HG03064 (cell line): ENCODE data around the gene SENP3.

ENCODE experiments used
- ATAC-seq: cut with Tn5 transposase; IDR thresholded peaks from one replicate; pipeline ENCODE4 v1.9.1; 2021; ENCODE audit warnings: low read depth; ENCODE audit not compliant: unreplicated experiment

SENP3 gene

DNA sequence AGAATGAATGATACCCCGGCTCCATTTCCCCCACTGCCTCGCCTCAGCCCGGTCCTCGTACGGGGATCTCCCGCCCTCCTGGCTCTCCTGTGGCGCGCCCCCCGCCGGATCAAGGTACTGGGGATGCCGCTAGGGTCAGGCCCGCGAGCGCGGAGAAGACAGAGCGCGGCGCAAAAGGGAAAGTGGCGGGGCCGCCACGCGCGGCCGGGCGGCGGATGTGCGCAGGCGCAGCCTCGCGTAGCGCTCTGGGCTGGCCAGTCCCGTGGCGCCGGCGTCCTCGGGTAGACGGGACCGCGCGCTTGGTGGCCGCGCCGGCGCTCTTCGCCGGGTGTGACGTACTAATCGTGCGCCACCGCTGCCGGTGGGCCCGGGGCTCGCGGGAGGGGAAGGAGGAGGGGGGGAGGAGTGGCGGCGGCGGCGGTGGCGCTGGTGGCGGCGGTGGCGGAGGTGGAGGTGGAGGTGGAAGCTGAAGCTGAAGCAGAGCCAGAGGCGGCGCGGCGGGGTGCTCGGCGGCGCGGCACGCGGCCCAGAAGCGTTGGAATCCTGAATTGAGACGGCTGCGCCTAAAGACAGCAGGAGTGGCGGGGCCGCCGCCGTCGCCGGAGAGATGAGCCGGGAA, at the start of gene SENP3:
TSS of gene SENP3 (plus strand) at position 331 of the 619 bp plus-strand sequence. CDS start 1,158 bp downstream, outside the sequence.
- ATAC-seq: no peak

DNA sequence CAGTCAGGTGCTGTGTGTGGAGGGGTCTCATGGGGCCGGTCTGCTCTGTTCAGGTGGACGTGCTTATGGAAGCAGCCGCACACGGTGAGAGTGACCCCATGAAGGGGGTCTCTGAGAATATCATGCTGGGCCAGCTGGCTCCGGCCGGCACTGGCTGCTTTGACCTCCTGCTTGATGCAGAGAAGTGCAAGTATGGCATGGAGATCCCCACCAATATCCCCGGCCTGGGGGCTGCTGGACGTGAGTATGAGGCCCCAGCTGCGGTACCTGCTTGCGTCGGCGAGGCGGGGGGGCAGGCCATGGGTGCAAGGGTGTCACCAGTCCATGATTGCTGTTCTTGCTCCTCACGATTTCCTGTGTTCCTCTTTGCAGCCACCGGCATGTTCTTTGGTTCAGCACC, 49.6 kb upstream of the SENP3 start:
- no peak for ATAC-seq

DNA sequence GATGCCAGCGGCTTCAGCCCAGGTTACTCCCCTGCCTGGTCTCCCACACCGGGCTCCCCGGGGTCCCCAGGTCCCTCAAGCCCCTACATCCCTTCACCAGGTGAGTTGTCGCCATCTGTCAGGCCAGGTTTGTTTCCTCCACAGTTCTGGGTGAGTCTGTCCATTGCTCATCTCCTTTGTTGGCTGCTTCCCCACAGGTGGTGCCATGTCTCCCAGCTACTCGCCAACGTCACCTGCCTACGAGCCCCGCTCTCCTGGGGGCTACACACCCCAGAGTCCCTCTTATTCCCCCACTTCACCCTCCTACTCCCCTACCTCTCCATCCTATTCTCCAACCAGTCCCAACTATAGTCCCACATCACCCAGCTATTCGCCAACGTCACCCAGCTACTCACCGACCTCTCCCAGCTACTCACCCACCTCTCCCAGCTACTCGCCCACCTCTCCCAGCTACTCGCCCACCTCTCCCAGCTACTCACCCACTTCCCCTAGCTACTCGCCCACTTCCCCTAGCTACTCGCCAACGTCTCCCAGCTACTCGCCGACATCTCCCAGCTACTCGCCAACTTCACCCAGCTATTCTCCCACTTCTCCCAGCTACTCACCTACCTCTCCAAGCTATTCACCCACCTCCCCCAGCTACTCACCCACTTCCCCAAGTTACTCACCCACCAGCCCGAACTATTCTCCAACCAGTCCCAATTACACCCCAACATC, 48.7 kb upstream of the SENP3 start:
- no peak for ATAC-seq

DNA sequence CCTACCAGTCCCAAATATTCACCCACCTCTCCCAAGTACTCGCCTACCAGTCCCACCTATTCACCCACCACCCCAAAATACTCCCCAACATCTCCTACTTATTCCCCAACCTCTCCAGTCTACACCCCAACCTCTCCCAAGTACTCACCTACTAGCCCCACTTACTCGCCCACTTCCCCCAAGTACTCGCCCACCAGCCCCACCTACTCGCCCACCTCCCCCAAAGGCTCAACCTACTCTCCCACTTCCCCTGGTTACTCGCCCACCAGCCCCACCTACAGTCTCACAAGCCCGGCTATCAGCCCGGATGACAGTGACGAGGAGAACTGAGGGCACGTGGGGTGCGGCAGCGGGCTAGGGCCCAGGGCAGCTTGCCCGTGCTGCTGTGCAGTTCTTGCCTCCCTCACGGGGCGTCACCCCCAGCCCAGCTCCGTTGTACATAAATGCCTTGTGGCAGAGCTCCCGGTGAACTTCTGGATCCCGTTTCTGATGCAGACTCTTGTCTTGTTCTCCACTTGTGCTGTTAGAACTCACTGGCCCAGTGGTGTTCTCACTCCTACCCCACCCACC, 47.8 kb upstream of the SENP3 start:
- no peak for ATAC-seq

DNA sequence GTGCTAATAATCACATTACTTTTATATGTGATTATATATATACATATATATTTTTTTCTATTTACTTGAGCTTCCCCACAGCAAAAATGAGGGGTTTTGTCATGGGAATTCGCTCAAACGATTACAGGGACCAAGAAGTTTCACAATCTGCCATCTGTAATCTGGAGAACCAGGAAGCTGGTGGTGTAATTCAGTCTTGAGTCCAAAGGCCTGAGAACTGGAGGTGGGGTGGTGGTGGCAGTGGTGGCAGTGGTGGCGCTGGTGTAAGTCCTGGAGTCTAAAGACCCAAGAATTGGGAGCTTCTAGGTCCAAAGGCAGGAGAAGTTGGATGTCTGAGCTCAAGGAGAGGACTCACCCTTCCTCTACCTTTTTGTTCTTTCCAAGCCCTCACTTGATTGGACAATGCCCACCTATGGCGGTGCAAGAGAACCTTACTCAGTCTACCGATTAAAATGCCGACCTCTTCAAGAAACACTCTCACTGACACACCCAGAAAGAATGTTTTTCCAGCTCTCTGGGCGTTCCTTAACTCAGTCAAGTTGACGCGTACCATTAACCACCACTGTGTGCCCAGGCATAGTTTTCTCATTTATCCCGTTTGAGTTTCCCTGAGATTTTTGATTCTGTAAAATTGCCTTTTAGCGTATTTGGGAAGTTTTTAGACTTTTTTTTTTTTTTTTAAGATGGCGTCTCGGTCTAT, 45.7 kb upstream of the SENP3 start:
- ATAC-seq: no peak

DNA sequence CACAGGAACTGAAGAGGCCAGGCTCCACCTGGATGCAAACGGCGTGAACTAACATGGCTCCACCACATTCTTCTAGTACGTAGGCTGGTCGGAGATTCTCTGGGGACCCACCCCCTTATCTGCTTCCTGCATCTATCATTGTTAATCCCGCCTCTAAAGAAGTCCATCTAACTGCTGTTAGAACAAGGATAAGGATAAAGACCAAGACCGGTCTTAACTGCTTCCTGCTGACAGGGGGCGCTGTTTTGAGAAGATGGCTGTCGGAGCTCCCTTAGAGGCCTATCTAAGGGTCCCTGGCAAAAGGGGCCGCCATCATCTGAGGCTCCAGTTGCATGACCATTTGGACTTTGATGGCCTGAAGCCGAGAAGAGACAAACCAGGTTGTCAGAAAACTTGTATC, 38.7 kb upstream of the SENP3 start:
- no peak for ATAC-seq

DNA sequence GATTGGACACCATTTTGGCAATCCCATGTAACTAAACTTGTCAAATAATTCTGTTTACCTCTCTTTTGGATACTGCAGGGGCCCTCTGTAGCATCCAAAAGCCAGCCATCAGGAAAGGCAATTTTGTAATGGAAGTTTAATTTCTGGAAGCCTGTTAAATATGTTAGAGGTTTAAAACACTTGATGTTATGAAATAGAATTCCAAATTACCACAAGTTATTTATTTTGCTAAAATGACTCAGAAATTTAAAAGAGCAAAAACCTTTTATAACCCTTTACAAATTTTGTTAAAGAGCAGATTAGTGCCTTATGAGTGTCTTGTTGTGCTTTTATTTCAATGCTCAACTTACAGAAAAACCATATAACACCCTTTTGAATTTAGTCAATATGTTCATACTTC, 32.9 kb upstream of the SENP3 start:
- ATAC-seq: no peak

DNA sequence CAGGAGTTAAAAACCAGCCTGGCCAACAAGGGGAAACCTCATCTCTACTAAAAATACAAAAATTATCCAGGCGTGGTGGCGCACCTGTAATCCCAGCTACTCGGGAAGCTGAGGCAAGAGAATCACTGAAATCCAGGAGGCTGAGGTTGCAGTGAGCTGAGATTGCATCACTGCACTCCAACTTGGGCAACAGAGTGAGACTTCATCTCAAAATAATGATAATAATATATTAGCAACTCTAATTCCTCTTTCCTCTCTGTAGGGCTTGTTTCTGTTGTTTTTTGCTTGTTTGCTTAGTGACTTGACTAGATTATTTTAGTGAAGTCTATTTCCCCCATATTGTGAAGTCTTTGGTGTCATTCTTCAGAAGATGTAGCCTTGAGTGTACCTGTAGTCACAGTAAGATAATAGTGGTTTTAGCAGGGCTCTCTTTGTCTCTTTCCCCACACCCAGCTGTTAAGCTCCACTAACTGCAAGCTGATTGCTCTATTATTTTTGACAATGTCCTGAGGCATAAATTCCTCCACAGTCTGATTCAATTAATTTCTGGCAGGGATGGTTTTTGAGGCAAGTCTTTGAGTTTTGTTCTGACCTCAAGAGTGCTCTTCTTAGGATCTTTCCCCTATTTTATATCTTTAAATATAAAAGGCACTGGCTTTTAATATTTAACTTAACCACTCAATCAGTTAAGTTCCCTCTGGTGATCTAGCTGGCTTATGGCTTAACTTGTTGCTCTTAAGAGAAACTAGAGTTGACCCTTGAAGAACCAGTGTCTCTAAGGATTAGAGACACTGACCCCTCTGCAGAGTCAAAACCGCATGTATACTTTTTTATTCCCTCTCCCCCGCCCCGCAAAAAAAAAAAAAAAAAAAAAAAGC, 31.5 kb upstream of the SENP3 start:
- ATAC-seq: no peak

DNA sequence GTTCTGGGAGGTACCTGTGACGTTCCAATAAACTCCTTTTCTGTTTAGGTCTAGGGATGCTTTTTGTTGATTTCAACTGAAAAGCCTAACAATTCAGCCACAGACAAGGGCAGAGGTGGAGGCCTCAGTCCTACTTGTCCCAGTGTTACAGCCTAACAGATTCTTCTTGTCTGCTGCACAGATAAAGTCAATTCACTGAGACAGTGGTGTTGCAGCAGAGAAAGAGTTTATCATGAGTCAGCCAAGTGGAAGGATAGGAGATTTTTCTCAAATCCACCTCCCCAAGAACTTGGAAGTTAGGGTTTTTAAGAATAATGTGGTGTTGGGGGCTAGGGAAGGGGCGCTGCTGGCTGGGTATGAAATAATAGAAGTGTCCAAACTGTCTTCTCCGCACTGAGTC, 23.7 kb upstream of the SENP3 start:
- ATAC-seq: no peak

DNA sequence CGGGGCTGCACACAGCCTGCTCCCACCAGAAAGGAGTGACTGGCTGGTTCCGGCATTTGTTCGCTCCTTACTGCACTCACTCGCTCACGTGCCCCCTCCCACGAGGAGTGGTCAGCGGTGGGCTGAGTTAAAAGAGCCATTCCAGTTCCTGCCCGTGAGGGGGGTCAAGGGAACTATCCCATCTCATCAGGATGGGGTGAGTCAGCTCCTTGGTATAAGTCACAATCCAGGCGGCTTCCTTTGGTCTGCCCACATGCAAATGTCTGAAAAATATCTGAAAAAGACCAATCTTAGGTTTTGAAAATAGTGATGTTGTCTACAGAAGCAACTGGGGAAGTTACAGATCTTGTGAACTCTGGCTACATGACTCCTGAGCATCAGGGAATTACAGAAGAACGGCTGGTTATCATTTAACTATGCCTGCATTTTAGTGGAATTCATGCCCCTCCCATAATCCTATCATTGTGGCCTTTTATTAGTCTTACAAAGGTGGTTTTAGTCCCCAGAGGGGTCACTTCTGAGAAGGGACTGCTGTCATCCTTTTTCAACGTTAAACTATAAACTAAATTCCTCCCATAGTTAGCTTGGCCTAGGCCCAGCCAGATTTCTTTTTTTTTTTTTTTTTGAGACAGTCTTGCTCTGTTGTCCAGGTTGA, 22.7 kb upstream of the SENP3 start:
- ATAC-seq: no peak

DNA sequence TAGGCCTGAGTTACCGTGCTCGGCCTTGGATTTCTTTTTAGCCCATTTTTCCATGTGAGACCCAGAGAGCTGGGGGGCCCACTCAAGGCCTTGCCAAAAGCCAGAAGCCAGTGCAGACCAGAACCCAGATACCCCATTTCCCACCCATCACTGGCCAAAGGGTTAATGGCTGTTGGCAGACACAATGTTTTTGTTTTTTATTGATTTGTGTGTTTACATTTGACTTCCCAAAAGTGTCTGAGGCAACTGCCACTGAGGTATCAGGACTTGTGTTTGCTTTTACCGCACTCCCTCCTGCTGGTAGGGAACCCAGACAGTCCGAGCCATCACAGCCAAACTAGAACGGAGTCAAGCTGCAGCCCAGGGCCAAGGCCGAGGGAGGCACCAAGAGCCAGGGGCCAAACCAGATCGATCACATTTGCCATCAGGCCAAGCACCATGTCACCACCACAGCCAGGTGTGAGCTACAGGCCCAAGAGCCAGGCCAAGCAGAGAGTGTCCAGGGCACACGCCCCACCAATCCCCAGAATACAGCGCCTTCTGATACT, 20.6 kb upstream of the SENP3 start:
- ATAC-seq: no peak

DNA sequence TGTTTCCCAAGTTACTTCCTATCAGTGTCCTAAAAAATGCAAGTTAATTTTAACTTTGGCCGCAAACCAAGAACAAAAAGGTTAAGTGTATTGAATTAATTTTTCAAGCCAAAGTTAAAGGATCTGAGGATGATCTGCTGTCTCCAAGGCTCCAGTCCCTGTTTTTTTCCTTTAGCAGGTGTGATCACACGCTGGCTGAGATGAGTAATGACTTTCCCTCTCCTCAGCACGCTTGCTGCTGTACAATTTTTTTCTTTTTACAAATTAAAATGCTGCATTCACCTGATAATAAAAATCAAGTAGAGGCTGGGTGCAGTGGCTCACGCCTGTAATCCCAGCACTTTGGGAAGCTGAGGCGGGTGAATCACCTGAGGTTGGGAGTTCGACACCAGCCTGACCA, 16.8 kb upstream of the SENP3 start:
- no peak for ATAC-seq

DNA sequence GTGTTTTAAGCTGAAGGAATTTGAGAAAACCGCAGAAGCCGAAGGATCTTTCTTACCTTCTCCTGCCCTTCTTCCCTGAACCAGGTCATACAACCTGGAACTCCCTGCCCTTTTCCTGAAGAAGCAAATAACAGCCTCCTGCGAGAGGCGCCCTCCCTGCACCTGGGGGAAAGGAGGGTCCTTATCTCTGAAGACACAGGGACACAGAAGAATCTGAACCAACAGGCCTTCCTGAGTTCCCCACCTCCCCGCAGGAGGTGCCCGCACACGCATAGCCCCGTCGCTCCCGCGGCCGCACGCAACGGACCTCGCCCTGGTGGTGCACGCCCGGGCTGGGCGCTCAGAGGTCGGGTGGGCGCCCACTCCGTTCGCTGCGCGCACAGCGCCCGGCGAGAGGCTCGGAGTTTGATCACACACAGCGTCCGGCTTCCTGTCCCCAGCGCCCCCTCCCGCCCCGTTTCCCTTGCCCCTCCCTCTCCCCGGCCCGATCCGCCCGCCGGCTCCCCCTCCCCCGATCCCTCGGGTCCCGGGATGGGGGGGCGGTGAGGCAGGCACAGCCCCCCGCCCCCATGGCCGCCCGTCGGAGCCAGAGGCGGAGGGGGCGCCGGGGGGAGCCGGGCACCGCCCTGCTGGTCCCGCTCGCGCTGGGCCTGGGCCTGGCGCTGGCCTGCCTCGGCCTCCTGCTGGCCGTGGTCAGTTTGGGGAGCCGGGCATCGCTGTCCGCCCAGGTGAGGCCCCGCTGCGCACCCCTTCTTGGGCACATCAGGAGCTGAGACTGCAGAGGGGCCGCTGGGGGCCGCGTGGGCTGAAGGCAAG, 12.9 kb upstream of the SENP3 start, which contains the start of gene TNFSF12:
TSS of gene TNFSF12 (plus strand) at position 474 of the 816 bp plus-strand sequence. CDS start at position 570, 96 bp downstream.
- no peak for ATAC-seq

DNA sequence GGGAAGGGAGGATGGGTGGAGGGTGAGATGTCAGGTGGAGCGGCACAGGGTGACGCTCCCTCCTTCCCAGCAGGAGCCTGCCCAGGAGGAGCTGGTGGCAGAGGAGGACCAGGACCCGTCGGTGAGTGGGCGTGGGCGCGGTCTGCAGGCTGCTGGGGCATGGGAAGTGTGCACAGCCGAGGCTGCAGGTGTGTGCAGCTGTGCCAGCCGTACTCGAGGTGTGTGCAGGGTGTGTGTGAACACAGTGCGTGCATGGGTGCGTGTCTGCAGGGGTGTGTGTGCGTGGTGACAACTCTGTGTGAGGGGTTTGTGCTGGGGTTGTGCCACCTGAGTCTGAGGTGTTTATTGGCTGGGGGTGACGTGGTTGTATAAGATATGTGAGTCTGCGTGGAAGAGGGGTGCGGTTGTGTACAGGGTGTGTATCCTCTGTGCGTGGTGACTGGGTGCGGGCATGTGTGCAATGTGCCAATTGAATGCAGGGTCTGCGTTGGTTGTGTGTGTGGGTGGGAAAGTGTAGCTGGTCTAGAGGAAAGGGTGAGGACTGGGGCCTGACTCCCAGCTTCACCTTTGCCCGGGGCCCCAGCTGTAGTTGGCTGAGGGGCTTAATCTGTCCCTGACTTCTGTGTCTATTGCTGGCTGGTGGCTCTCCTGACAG, 12.2 kb upstream of the SENP3 start:
- no peak for ATAC-seq

DNA sequence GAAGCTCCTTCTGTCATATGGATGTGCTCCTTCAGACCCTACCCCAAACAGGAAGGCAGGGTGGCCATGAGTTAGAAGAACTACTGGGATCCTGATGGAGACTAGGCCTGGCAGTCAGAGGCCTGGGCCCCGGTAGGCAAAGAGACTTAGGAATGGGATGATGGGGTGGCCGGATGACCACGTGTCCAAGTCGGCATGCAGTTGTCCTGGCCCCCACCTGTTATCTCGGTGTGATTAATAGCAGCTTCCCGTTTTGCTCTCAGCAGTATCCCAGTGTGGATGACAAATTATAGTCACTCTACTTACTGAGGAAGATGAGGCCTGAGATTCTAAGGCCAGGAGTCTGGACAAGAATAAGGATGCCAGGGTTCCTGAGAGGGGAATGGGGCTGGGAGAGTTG, 11.4 kb upstream of the SENP3 start:
- no peak for ATAC-seq

DNA sequence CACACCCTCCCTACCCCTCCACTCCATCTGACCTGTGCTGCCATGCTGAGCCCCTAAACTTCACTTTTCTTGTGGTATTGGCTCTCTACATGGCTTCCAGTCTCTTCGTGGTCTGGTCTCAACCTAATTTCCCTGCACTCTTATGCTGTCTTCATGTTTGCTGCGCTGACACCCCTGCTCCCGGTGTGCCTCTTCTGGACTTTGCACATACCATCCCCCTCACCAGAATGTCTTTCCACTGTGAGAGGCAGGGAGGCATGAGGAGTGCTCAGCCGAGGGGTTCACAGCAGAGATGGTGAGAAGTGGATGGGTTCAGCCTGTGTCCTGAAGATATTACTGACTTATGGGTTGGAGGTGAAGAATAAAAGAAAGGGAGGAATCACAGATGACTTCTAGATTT, 10.3 kb upstream of the SENP3 start:
- no peak for ATAC-seq

DNA sequence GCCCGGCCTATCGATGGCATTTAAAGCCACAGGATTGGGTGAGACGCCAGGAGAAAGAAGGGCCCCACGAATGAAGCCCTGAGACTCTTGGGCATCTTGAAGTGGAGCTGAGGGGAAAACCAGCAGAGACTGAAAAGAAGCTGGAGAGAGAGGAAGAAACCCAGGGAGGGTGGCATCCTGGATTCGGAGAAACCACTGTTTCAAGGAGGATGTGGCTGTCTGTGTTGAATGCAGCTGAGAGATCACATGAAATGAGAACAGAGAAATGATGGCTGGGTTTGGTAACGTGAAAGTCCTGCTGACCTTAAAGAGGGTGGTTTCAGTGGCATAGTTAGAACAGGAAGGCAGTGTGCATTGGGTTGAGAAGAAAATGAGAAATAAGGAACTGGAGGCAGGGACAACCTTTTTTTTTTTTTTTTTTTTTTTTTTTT, 9.1 kb upstream of the SENP3 start:
- ATAC-seq: no peak

DNA sequence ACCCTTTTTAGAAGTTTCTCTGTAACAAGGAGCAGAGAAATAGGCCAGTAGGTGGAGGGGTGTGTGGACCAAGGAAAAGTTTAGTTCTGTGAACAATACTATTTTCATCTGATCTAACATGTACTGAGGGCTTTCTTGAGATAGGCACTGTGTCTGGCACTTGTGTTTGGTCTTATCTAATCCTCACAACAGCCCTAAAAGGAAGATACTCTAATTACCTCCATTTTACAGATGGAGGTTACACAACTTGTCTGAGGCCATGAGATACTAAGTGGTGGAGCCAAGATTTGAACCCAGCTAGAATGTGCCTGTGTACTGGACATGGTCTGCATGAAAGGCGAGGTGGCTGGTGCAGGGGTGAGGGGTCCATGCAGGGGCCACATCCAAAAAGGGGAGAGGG, 8.4 kb upstream of the SENP3 start:
- ATAC-seq: no peak
